Fibroblast of the aortic adventitia (primary cell): ENCODE results near the gene RTCB. TPM values are rescaled to one million over a fixed set of nuclear protein-coding genes. Genes with fewer than 3 reads are reported as not detected.

ENCODE experiments used
- DNase-seq: peaks from one replicate; pipeline ENCODE4 v3.0.0-alpha.2; 2010; ENCODE audit warnings: low read depth
- H3K4me3 ChIP-seq: 2 replicates; pipeline ENCODE4 v1.5.1; 2011; ENCODE audit warnings: low read depth, mild to moderate bottlenecking, control low read depth, low read length, moderate library complexity
- total RNA-seq: library from RNA; depleted of rRNA; stranded (reverse); fragments of >200 nt; gene quantifications from 2 replicates; pipeline ENCODE4 v1.2.3, GENCODE V29; 2012; ENCODE audit warnings: low replicate concordance
- TF ChIP-seq, protein P1 (sequence below): IDR thresholded peaks from 2 replicates; pipeline ENCODE4 v1.5.1; 2011; ENCODE audit warnings: mild to moderate bottlenecking, low read length, control low read depth, inconsistent platforms; ENCODE audit not compliant: insufficient read depth

RTCB gene
- total RNA-seq: 74.8 and 194 TPM in 2 replicates

GRCh38 chr22:32411829-32412592, at the start of gene RTCB:
Gene RTCB, minus strand, starts transcription at chr22:32412247. Its CDS starts 91 bp downstream, at chr22:32412156.
- TF ChIP-seq, protein P1, sequence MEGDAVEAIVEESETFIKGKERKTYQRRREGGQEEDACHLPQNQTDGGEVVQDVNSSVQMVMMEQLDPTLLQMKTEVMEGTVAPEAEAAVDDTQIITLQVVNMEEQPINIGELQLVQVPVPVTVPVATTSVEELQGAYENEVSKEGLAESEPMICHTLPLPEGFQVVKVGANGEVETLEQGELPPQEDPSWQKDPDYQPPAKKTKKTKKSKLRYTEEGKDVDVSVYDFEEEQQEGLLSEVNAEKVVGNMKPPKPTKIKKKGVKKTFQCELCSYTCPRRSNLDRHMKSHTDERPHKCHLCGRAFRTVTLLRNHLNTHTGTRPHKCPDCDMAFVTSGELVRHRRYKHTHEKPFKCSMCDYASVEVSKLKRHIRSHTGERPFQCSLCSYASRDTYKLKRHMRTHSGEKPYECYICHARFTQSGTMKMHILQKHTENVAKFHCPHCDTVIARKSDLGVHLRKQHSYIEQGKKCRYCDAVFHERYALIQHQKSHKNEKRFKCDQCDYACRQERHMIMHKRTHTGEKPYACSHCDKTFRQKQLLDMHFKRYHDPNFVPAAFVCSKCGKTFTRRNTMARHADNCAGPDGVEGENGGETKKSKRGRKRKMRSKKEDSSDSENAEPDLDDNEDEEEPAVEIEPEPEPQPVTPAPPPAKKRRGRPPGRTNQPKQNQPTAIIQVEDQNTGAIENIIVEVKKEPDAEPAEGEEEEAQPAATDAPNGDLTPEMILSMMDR: no peak
- peak; percentile 96 for DNase-seq
- peak within 1 kb of the TSS; percentile 96 for H3K4me3 ChIP-seq

DNA sequence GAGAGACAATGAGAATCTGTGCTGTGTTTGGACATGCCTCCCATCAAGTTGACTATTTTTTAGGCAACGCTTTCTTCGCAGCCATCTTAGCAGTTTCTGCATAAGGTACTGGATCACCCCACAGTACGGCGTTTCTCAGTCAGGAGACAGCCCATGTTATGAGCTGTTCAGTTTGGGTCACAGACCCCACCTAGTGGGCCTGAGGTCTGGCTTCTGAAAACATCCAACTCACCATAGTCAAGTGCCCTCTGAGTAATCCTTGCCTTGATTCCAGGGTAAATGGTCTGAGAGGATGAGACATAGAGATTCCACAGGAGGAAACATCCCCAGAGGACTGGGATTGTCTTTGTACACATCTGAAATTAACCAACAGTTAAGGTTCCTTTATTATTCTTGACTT, 45.0 kb upstream of the RTCB start:
- no peak overlapping the region for H3K4me3 ChIP-seq
- TF ChIP-seq, protein P1: no peak
- no peak for DNase-seq

DNA sequence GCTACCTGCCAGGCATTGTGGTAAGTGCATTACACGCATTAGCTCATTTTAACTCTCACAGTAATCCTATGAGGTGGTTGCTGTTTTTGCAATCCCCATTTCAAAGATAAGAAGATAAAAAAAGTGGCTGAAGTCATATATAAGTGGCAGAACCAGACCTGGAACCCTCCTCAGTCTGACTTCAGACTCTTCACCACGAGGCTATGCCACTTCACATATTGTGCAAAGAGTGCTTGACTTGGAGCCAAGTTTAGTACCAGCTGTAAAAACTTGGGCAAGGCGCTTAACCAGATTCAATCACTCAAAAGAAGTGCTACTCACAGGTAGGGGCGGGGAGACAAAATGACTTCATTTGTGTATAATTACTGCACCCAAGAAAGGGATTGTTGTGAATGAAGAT, 36.9 kb upstream of the RTCB start:
- no peak for DNase-seq
- TF ChIP-seq, protein P1: no peak
- no peak overlapping the region for H3K4me3 ChIP-seq

DNA sequence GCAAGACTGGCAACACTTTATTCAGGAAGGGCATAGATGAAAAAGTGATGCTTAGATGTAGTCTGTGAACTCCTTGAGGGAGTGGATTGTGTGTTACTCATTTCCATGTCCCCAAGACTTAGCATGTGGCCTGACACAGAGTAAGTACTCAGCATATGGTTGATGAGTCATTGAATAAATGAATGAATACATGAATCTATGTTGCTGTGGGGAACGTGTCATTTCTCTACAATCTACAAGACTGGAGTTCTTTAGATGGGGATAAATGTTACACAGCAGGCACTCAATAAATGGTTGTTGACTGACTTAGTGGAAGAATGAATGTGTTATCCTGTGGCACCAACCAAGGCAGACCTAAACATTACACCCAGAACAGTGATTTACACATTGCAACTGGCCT, 34.3 kb upstream of the RTCB start:
- H3K4me3 ChIP-seq: no peak overlapping the region
- TF ChIP-seq, protein P1: no peak
- DNase-seq: no peak

GRCh38 chr22:32444068-32444467, 32.0 kb upstream of the RTCB start:
- DNase-seq: no peak
- TF ChIP-seq, protein P1: no peak
- no peak overlapping the region for H3K4me3 ChIP-seq

DNA sequence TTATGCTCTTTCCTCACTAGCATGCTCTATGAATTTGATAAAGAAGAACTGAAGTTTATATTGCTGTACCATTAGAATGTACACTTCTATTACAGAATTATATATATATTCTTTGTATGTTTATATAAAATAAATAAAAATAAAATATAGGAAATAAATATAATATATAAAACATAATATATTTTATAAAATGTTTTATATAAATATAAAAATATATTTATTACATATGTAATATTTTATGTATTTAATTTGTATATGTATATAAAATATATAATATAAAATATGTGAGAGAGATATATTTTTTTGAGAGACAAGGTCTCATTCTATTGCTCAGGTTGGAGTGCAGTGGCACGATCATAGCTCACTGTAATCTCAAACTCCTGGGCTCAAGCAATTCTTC, 18.3 kb upstream of the RTCB start:
- DNase-seq: no peak
- no peak overlapping the region for H3K4me3 ChIP-seq
- TF ChIP-seq, protein P1: no peak
